HFF-Myc (cell line): Measurements from ENCODE around the gene TMEM222.
"Not testable (repeated sequence)": the region's sequence is repeated elsewhere in the genome, so short reads cannot be mapped to it uniquely, and the experiment has no call there.

ENCODE experiments used
- DNase-seq: peaks from one replicate; pipeline ENCODE4 v3.0.0-alpha.2; 2011; ENCODE audit warnings: low read depth; ENCODE audit errors: extremely low read depth
- H3K4me3 ChIP-seq: replicated peaks from 2 replicates; pipeline ENCODE4 v1.5.1; 2011; ENCODE audit warnings: low read depth, mild to moderate bottlenecking, control low read depth, low read length
- TF ChIP-seq, protein P1 (sequence below): IDR thresholded peaks from 2 replicates; pipeline ENCODE4 v1.5.1; 2012; ENCODE audit warnings: mild to moderate bottlenecking, low read depth, low read length, control low read depth; ENCODE audit errors: missing control alignments

Gene TMEM222

GRCh38 chr1:27383661-27384060, 61.7 kb downstream of the TMEM222 start:
- no peak for DNase-seq
- TF ChIP-seq, protein P1, sequence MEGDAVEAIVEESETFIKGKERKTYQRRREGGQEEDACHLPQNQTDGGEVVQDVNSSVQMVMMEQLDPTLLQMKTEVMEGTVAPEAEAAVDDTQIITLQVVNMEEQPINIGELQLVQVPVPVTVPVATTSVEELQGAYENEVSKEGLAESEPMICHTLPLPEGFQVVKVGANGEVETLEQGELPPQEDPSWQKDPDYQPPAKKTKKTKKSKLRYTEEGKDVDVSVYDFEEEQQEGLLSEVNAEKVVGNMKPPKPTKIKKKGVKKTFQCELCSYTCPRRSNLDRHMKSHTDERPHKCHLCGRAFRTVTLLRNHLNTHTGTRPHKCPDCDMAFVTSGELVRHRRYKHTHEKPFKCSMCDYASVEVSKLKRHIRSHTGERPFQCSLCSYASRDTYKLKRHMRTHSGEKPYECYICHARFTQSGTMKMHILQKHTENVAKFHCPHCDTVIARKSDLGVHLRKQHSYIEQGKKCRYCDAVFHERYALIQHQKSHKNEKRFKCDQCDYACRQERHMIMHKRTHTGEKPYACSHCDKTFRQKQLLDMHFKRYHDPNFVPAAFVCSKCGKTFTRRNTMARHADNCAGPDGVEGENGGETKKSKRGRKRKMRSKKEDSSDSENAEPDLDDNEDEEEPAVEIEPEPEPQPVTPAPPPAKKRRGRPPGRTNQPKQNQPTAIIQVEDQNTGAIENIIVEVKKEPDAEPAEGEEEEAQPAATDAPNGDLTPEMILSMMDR = no peak
- no peak overlapping the region for H3K4me3 ChIP-seq

DNA sequence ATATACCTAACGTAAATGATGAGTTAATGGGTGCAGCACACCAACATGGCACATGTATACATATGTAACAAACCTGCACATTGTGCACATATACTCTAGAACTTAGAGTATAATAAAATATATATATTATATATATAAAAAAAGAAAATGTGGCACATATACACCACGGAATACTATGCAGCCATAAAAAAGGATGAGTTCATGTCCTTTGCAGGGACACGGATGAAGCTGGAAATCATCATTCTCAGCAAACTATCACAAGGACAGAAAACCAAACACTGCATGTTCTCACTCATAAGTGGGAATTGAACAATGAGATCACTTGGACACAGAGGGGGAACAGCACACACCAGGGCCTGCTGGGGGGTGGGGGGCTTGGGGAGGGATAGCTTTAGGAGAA, 62.8 kb downstream of the TMEM222 start:
- H3K4me3 ChIP-seq = not testable (repeated sequence)

More for the DNA sequence above, 62.8 kb downstream of the TMEM222 start:
- DNase-seq = not testable (repeated sequence)
